ENCODE data around the gene WWC2.

The WWC2 gene

GRCh38 chr4:183342541-183343533 lies 243.8 kb downstream of the WWC2 start:
- DNase-seq = no peak

- no peak for DNase-seq
Measured at GRCh38 chr4:183343730-183344129, 244.7 kb downstream of the WWC2 start.

GRCh38 chr4:183344523-183345255 lies 245.6 kb downstream of the WWC2 start:
- no peak for DNase-seq

GRCh38 chr4:183345261-183345660 lies 246.2 kb downstream of the WWC2 start:
- DNase-seq = no peak

- no peak for DNase-seq
Measured at GRCh38 chr4:183347146-183347545, 248.1 kb downstream of the WWC2 start.

- no peak for DNase-seq
Measured at GRCh38 chr4:183347566-183347965, 248.5 kb downstream of the WWC2 start.

GRCh38 chr4:183348136-183348535 lies 249.1 kb downstream of the WWC2 start:
- no peak for DNase-seq

GRCh38 chr4:183348706-183349659 lies 249.9 kb downstream of the WWC2 start:
- no peak for DNase-seq

GRCh38 chr4:183349673-183350072 lies 250.6 kb downstream of the WWC2 start:
- DNase-seq = no peak

- no peak for DNase-seq
Measured at GRCh38 chr4:183350317-183351071, 251.4 kb downstream of the WWC2 start.

- DNase-seq = no peak
Measured at GRCh38 chr4:183352546-183352945, 253.5 kb downstream of the WWC2 start.

GRCh38 chr4:183353557-183353956 lies 254.5 kb downstream of the WWC2 start:
- DNase-seq = no peak

GRCh38 chr4:183354219-183354618 lies 255.2 kb downstream of the WWC2 start:
- no peak for DNase-seq

GRCh38 chr4:183355405-183355804 lies 256.3 kb downstream of the WWC2 start:
- DNase-seq = no peak

GRCh38 chr4:183356173-183356830 lies 257.2 kb downstream of the WWC2 start:
- no peak for DNase-seq

- DNase-seq = no peak
Measured at GRCh38 chr4:183356931-183357675, 258.0 kb downstream of the WWC2 start.

- no peak for DNase-seq
Measured at GRCh38 chr4:183358215-183358755, 259.2 kb downstream of the WWC2 start.

GRCh38 chr4:183360161-183360919 lies 261.3 kb downstream of the WWC2 start:
- no peak for DNase-seq

- no peak for DNase-seq
Measured at GRCh38 chr4:183362036-183362435, 263.0 kb downstream of the WWC2 start.

Data from NCI-H2107 (cell line).